Stomach (tissue), 9 donors: ENCODE measurements around the gene AGPAT4. TPM values are rescaled to one million over a fixed set of nuclear protein-coding genes. Genes with fewer than 3 reads are reported as not detected.

Experiments used
- DNase-seq, 2 donors: peaks; one replicate each; pipeline versions ENCODE4 v3.0.0 to v3.0.0-alpha.2; 2013 to 2019
- H3K27ac ChIP-seq, 5 donors: fragments of 200-600 bp in 4 of 5; sonication (generic) in 4 of 5; one replicate each; pipeline ENCODE4 v1.5.1; 2013 to 2019; ENCODE audit warnings: mild to moderate bottlenecking in 1 of 5, moderate library complexity in 1 of 5
- H3K27me3 ChIP-seq, 3 donors: fragments of 200-600 bp; sonication (generic); one replicate each; pipeline ENCODE4 v1.5.1; 2017 to 2019; ENCODE audit warnings: mixed run types in 1 of 3
- H3K36me3 ChIP-seq, 4 donors: fragments of 200-600 bp; sonication (generic); 1 replicate in 3 of 4; 2 replicates in 1 of 4; pipeline ENCODE4 v1.5.1; 2016 to 2019
- H3K4me1 ChIP-seq, 4 donors: fragments of 200-600 bp; sonication (generic); one replicate each; pipeline ENCODE4 v1.5.1; 2016 to 2019
- H3K4me3 ChIP-seq, 4 donors: fragments of 200-600 bp; sonication (generic) in 3 of 4; one replicate each; pipeline ENCODE4 v1.5.1; 2016 to 2019; ENCODE audit warnings: mild to moderate bottlenecking in 1 of 4
- H3K9me3 ChIP-seq, 4 donors: fragments of 200-600 bp; sonication (generic); one replicate each; pipeline ENCODE4 v1.5.1; 2016 to 2019
- CTCF ChIP-seq, 7 experiments: fragments of 450-650 bp in 4 of 7; fragments of 200-600 bp in 3 of 7; sonication (generic) in 3 of 7; IDR thresholded peaks; one replicate each; pipeline ENCODE4 v1.5.1; 2016 to 2019; ENCODE audit warnings: antibody characterized with exemption in 7 of 7, control low read depth in 2 of 7, mild to moderate bottlenecking in 1 of 7
- EP300 ChIP-seq: sonication (generic); formaldehyde crosslinking; IDR thresholded peaks from one replicate; pipeline ENCODE4 v1.6.1; 2017; ENCODE audit warnings: antibody characterized with exemption
- POLR2A ChIP-seq, 4 donors: fragments of 450-650 bp; IDR thresholded peaks; one replicate each; pipeline ENCODE4 v1.6.1; 2016; ENCODE audit warnings: antibody characterized with exemption in 4 of 4, control low read depth in 2 of 4, mild to moderate bottlenecking in 1 of 4, moderate library complexity in 1 of 4
- POLR2AphosphoS5 ChIP-seq, 3 donors: sonication (generic); formaldehyde crosslinking; IDR thresholded peaks; one replicate each; pipeline ENCODE4 v1.6.1; 2016; ENCODE audit warnings: antibody characterized with exemption in 3 of 3
- WGBS, 5 donors: extraction: QIAGEN DNeasy Blood & Tissue Kit in 3 of 5; methylation state at CpG; one replicate each; pipeline versions ENCODE4 v1.1.5 to v1.1.7; 2013 to 2018; 5-methylcytosine and 5-hydroxymethylcytosine counted together
- intact Hi-C: fragments of 100-400 bp; cut with DNase I; formaldehyde crosslinking; loops from one replicate; pipeline ENCODE4 v1.15.1; 2023; ENCODE audit warnings: low total_unique reads
- polyA plus RNA-seq, 3 donors: library from polyadenylated mRNA; stranded (reverse); fragments of 200-250 nt; gene quantifications; one replicate each; pipeline ENCODE4 v1.2.3, GENCODE V29; 2013
- total RNA-seq, 5 donors: library from RNA; depleted of rRNA; stranded (reverse); fragments of >200 nt; gene quantifications; one replicate each; pipeline versions ENCODE4 v1.1.0 to v1.2.3, GENCODE V29; 2014 to 2016
- donor health status: healthy with polysubstance abuse.
- donor health status: Bipolar disorder and iron deficiency.
- donor health status: healthy.

AGPAT4 gene
- total and polyA plus RNA-seq, 8 donors = 0.46 to 15.8 (median 1.0) TPM

- no peak for TF ChIP-seq CTCF (IDR thresholded peaks at IDR 0.05)
- TF ChIP-seq POLR2AphosphoS5 (IDR thresholded peaks at IDR 0.05) = no peak
- intact Hi-C loops = no loop called here
- Histone ChIP-seq H3K36me3 (peaks cover 0 to 5% (median 0%) of the 10 kb centered on the region in 4 donors), H3K9me3 (no peaks in the 10 kb centered on the region), H3K4me3 (no peak overlapping the region), H3K27me3 (no peaks in the 10 kb centered on the region), H3K27ac (no peak overlapping the region), H3K4me1 (peaks cover 4 to 26% (median 12%) of the 10 kb centered on the region in 4 donors)
- 97 to 100% (median 97%) methylated on average over 6 of the region's 6 CpGs for WGBS, 5 donors
- no peak for DNase-seq
These were observed 4.6 kb downstream of the AGPAT4 start for GRCh38 chr6:161269310-161269709.

GRCh38 chr6:161268531-161269210 lies 5.2 kb downstream of the AGPAT4 start:
- Histone ChIP-seq H3K4me3 (no peak overlapping the region), H3K4me1 (peaks cover 0 to 23% (median 11%) of the 10 kb centered on the region in 4 donors), H3K27me3 (no peaks in the 10 kb centered on the region), H3K9me3 (no peaks in the 10 kb centered on the region), H3K36me3 (peaks cover 0 to 5% (median 0%) of the 10 kb centered on the region in 4 donors), H3K27ac (no peak overlapping the region)
- TF ChIP-seq CTCF (IDR thresholded peaks at IDR 0.05) (no peak), POLR2A (IDR thresholded peaks at IDR 0.05) (no peak), POLR2AphosphoS5 (IDR thresholded peaks at IDR 0.05) (no peak), EP300 (no peak)
- WGBS, 5 donors = 64 to 92% (median 85%) methylated on average over 7 of the region's 7 CpGs
- DNase-seq = no peak
- intact Hi-C loops = no loop called here

GRCh38 chr6:161266513-161267230 lies 7.2 kb downstream of the AGPAT4 start:
- H3K27me3 ChIP-seq = no peaks in the 10 kb centered on the region
- TF ChIP-seq POLR2AphosphoS5 (IDR thresholded peaks at IDR 0.05) (no peak), EP300 (no peak), POLR2A (IDR thresholded peaks at IDR 0.05) (no peak), CTCF (IDR thresholded peaks at IDR 0.05) (no peak)
- WGBS, 5 donors = 84 to 88% (median 86%) methylated on average over 9 of the region's 9 CpGs
- no peaks in the 10 kb centered on the region for H3K9me3 ChIP-seq
- no peak for DNase-seq
- no peak overlapping the region for H3K27ac ChIP-seq
- peaks cover 0 to 7% (median 0%) of the 10 kb centered on the region in 4 donors for H3K4me1 ChIP-seq
- H3K36me3 ChIP-seq = peaks cover 0 to 5% (median 0%) of the 10 kb centered on the region in 4 donors
- intact Hi-C loops = no loop called here
- no peak overlapping the region for H3K4me3 ChIP-seq

- Histone ChIP-seq H3K9me3 (no peaks in the 10 kb centered on the region), H3K36me3 (peaks cover 0 to 5% (median 0%) of the 10 kb centered on the region in 4 donors), H3K27me3 (no peaks in the 10 kb centered on the region), H3K27ac (no peak overlapping the region), H3K4me3 (no peak overlapping the region), H3K4me1 (peaks cover 0 to under 1% (median 0%) of the 10 kb centered on the region in 4 donors)
- WGBS, 5 donors = 92 to 96% (median 93%) methylated on average over 5 to 7 of the region's 7 CpGs
- TF ChIP-seq POLR2A (IDR thresholded peaks at IDR 0.05) (no peak), EP300 (no peak), POLR2AphosphoS5 (IDR thresholded peaks at IDR 0.05) (no peak), CTCF (IDR thresholded peaks at IDR 0.05) (no peak)
- intact Hi-C loops = no loop called here
- no peak for DNase-seq
These were observed 7.9 kb downstream of the AGPAT4 start for GRCh38 chr6:161265975-161266374.
